GM18505 (cell line): ENCODE measurements around the gene C2orf78.

ENCODE experiments used
- ATAC-seq: cut with Tn5 transposase; IDR thresholded peaks from one replicate; pipeline ENCODE4 v1.9.1; 2021; ENCODE audit not compliant: unreplicated experiment
- POLR2A ChIP-seq: IDR thresholded peaks from 4 replicates; pipeline ENCODE4 v1.6.1; 2011; ENCODE audit warnings: borderline replicate concordance; ENCODE audit not compliant: insufficient read depth, insufficient read length; ENCODE audit errors: extremely low read depth

The C2orf78 gene

DNA sequence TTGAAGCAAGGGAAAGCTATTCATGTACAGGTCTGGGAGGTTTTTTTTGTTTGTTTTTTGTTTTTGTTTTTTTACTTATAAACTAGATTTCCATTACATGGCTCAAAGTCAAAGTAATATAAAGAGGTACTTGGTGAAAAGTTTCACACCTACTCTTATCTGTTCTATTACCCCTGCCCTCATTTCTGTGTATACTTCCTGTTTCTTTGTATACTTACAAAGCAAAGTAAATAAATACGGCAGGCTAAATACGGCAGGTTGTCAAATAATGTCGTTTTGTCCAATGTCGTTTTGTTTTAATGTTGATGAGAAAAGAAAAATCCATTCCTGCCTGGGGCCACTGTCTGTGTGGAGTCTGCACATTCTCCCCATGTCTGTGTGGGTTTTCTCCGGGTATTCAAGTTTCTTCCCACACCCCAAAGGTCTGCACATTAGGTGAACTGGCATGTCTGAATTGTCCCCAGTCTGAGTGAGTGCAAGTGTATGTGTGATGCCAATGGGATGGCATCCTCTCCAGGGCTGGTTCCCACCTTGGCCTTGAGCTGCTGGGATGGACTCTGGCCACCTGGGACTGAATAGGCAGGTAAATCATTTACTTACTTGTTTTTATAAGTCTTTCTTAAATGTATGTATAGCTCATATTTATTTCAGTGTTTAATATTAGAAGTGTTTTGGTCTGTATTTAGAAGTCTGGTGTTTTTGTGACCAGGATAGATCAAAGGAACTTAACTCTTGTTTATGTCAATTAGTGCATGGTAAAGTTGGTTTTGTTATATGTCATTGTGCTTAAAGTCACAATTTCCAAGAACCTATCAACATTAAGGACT is 58.1 kb downstream of the C2orf78 start:
- no peak for ATAC-seq
- no peak for TF ChIP-seq POLR2A

DNA sequence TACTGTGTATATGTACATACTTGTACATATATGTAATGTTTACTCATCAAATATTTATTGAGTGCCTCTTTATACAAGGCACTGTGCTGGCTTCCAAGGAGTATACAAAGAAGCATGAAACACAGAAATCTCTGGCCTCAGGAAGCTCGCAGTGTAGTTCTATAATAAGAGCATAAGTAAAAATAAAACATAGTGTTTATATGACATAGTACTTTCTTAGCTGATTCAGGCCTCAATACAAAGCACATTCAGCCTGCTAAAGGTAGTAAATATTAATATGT is 58.7 kb downstream of the C2orf78 start:
- ATAC-seq = no peak
- no peak for TF ChIP-seq POLR2A

DNA sequence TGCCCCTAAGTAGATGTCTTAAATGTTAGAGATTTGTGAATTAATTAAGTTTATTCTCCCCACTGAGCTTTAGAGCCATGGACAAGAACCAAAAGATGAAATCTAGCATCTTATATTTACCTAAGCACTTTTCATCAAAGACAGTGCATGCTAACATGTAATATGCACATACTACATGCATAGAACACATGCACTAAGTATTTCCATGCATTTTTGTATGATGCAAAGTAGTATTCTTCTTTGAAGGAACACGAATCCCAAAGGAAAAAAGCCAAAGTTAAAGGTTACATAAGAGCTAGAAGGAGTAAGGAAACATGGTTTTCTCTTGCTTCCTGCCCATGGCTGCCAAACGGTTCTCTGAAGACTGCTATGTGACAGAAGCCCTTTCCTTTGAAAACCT is 60.1 kb downstream of the C2orf78 start:
- no peak for ATAC-seq
- TF ChIP-seq POLR2A = no peak

DNA sequence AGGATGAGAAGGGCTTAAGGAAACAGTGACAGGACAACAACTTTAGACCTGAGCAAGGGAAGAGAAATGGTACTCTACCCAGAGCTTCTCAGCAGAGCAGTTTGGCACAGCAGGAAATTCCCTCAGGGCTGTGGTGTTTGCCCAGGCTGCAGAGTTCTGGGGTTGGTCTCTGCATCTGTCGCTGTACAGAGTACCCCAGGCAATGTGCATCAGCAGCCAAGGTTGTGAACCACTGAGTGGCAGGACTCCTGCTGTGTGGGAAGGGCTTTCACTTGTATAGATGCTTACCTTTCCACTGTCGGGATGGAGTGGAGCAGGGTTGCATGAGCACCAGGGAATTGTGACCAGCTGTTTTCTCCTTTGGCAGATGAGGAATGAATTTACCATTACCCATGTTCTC is 66.0 kb downstream of the C2orf78 start:
- no peak for ATAC-seq
- no peak for TF ChIP-seq POLR2A

DNA sequence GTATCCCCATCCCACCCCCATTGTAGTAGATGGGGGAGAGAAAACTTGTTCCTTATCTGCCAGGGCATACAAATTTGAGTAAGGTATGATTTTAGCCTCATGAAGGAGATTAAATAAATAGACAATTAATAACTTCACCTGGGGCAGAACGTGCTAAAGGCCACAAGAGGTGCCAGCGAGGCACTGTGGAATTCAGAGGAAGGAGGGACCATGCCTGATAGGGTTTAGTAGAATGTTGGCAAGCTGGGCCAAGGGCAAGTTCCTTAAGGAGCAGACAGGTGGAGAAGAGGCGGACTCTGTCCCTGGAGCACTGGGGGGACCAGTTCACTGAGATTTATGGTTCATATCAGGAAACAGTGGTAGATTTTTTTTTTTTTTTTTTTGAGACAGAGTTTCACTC is 67.3 kb downstream of the C2orf78 start:
- no peak for TF ChIP-seq POLR2A
- ATAC-seq = no peak

DNA sequence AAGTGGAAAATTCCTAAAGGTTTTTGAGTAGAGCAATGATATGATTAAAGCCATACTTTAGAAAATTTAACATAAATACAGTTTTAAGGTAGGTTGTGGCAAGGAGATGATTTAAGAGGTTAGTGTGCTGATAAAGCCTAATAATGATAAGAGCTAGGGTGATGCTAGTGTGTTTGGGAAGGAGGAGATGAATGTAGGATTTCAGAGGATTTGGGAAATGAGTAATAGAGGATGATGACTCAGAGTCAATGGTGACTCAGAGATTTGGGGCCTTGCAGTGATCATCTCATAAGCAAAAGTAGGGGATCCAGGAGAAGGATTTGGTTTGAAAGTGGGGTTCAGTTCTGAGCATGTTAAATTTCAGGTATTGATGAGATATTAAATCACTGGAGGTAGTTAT is 68.0 kb downstream of the C2orf78 start:
- TF ChIP-seq POLR2A = no peak
- ATAC-seq = no peak

DNA sequence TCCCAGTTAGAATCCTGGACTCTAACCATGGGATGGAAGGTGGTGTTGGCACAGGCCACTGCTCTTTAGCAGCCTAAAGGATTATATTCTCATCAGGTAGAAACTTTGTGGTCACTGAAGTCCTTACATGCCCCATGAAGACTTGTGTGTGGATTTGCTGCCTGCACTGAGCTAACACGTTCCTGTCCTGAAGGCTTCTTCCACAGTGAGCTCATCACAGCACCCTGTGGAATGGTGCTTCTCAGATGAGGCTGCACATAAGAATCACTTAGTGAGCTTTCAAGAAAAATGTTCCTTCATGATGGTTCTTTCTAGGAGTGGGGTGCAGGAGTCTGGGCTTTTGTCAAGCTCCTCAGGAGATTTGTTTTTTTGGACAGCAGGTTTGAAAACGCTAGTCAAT is 71.5 kb downstream of the C2orf78 start:
- no peak for TF ChIP-seq POLR2A
- ATAC-seq = no peak

DNA sequence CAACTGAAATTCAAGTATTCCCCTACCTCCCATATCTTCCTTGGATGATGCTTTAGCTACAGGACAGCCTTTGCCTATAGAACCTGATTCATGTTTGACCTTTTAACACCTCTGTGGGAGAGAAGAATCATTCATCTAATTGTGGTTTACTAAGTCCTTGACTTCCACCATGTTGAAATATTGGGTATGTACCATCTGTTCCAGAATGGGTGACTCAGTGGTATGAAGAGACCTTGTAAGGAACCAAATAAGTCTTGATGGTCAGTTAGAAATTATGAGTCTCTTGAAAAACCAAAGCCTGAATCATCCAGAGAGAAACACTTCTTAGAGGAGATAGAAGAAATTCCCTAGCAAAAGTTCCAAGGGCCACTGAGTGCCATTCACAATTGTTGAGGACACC is 72.2 kb downstream of the C2orf78 start:
- no peak for ATAC-seq
- no peak for TF ChIP-seq POLR2A

DNA sequence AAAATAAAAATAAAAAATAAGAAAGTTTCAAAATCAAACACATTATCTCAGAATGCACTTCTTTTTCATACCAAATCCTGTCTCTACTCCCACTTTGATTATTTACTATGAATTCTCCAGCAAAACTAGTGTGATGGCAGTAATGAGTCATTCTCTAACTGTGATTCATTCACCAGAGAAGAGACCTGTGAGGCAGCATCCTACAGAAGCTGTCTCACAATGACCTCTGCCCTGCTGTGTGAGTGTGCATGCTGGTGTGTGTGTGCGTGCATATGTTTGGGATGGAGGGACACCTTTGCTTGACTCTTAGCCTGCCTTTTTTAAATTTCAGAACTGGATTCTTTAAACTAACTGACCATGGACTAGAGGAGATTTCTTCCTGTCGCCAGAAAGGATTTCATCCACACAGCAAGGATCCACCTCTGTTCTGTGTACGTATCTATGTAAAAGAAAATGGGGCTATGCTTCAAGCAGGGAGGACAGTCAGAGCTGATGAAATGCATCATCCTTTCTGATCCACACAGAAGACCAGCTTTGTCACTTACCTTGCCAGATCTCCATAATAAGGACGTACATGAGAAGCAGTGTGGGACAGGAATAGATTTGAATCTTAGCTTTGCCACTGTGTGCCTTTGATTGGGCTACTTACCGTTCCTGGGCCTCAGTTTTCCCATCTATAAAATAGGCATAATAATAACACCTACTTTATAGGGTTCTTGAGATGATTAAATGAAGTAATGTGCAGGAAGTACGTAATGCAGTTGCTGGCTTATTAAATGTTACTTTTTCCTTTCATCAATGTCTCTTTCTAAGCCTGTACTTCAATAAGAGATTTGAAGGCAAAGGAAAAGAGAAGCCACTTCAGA is 76.0 kb downstream of the C2orf78 start:
- no peak for TF ChIP-seq POLR2A
- no peak for ATAC-seq

DNA sequence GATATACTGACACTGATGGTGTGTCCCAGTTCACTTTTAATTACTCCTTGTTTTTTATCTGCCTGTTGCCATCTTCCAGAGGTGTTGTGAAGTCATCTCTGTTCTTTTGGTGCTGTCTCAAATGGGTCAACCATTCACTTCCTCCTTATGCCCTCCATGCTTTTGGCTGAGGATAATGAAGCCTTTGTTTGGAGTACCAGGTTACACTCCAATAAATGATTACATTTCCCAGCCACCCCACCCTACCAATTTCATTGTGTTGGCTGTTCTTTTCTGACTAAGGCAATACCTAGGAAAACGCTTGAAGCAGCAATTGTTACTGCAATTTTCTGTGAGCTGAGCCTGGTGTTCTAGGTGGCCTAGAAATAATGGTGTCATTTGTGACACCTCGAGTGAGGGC is 79.0 kb downstream of the C2orf78 start:
- TF ChIP-seq POLR2A = no peak
- no peak for ATAC-seq
